ENCODE measurements around the gene FN3KRP.

FN3KRP gene

GRCh38 chr17:82709024-82709675 is 7.4 kb upstream of the FN3KRP start:
- H3K4me1 Mint-ChIP-seq = peaks cover 4% of the 10 kb centered on the region
- no peak overlapping the region for H3K4me3 Mint-ChIP-seq
- H3K27ac Mint-ChIP-seq = no peak overlapping the region
- CTCF ChIA-PET = no interaction called here
- peaks cover 24% of the 10 kb centered on the region for H3K27me3 Mint-ChIP-seq
- no peaks in the 10 kb centered on the region for H3K9me3 Mint-ChIP-seq
- no peak for DNase-seq
- no peaks in the 10 kb centered on the region for H3K36me3 Mint-ChIP-seq

- CTCF ChIA-PET = no interaction called here
- Mint-ChIP-seq H3K4me3 (no peak overlapping the region), H3K27me3 (peaks cover 21% of the 10 kb centered on the region), H3K9me3 (no peaks in the 10 kb centered on the region), H3K36me3 (no peaks in the 10 kb centered on the region), H3K27ac (no peak overlapping the region), H3K4me1 (peaks cover 4% of the 10 kb centered on the region)
- DNase-seq = no peak
These were observed 6.6 kb upstream of the FN3KRP start for GRCh38 chr17:82709676-82710498.

GRCh38 chr17:82710499-82711232 is 5.8 kb upstream of the FN3KRP start:
- CTCF ChIA-PET = no interaction called here
- Mint-ChIP-seq H3K27me3 (peaks cover 20% of the 10 kb centered on the region), H3K9me3 (no peaks in the 10 kb centered on the region), H3K27ac (no peak overlapping the region), H3K4me1 (peaks cover 6% of the 10 kb centered on the region), H3K36me3 (no peaks in the 10 kb centered on the region), H3K4me3 (no peak overlapping the region)
- DNase-seq = no peak

GRCh38 chr17:82713071-82713723 is 3.3 kb upstream of the FN3KRP start:
- Mint-ChIP-seq H3K27me3 (peaks cover 20% of the 10 kb centered on the region), H3K9me3 (no peaks in the 10 kb centered on the region), H3K4me3 (no peak overlapping the region), H3K4me1 (peaks cover 22% of the 10 kb centered on the region), H3K36me3 (peaks cover 5% of the 10 kb centered on the region), H3K27ac (no peak overlapping the region)
- DNase-seq = no peak
- CTCF ChIA-PET = interaction anchor here (1.0 kb wide), 1 partner anchor 36 kb away, joined by 4 read pairs; no protein-coding TSS in a partner anchor

- H3K27me3 Mint-ChIP-seq = no peaks in the 10 kb centered on the region
- peaks cover 38% of the 10 kb centered on the region for H3K36me3 Mint-ChIP-seq
- H3K9me3 Mint-ChIP-seq = no peaks in the 10 kb centered on the region
- CTCF ChIA-PET = no interaction called here
- peaks cover 25% of the 10 kb centered on the region for H3K4me1 Mint-ChIP-seq
- no peak overlapping the region for H3K4me3 Mint-ChIP-seq
- H3K27ac Mint-ChIP-seq = no peak overlapping the region
- DNase-seq = no peak
These were observed 2.6 kb downstream of the FN3KRP start for GRCh38 chr17:82718986-82719685.

- peaks cover 38% of the 10 kb centered on the region for H3K36me3 Mint-ChIP-seq
These were observed 3.7 kb downstream of the FN3KRP start for GRCh38 chr17:82720204-82720603.

GRCh38 chr17:82722341-82723013 is 6.0 kb downstream of the FN3KRP start:
- Mint-ChIP-seq H3K36me3 (peaks cover 46% of the 10 kb centered on the region), H3K4me1 (peaks cover 11% of the 10 kb centered on the region), H3K4me3 (no peak overlapping the region), H3K27ac (no peak overlapping the region), H3K27me3 (no peaks in the 10 kb centered on the region), H3K9me3 (no peaks in the 10 kb centered on the region)
- CTCF ChIA-PET = no interaction called here
- DNase-seq = no peak

More at GRCh38 chr17:82720204-82720603, 3.7 kb downstream of the FN3KRP start:
- Mint-ChIP-seq H3K9me3 (no peaks in the 10 kb centered on the region), H3K4me3 (no peak overlapping the region), H3K27ac (no peak overlapping the region), H3K27me3 (no peaks in the 10 kb centered on the region), H3K4me1 (peaks cover 25% of the 10 kb centered on the region)
- DNase-seq = no peak
- CTCF ChIA-PET = no interaction called here

- DNase-seq = no peak
- Mint-ChIP-seq H3K4me1 (peaks cover 5% of the 10 kb centered on the region), H3K27me3 (no peaks in the 10 kb centered on the region), H3K36me3 (peaks cover 46% of the 10 kb centered on the region), H3K4me3 (no peak overlapping the region), H3K9me3 (no peaks in the 10 kb centered on the region), H3K27ac (no peak overlapping the region)
- CTCF ChIA-PET = no interaction called here
These were observed 6.8 kb downstream of the FN3KRP start for GRCh38 chr17:82723169-82723807.

GRCh38 chr17:82726427-82726826 is 9.9 kb downstream of the FN3KRP start:
- CTCF ChIA-PET = no interaction called here
- no peak overlapping the region for H3K4me3 Mint-ChIP-seq

GRCh38 chr17:82729479-82730260 is 13.2 kb downstream of the FN3KRP start:
- CTCF ChIA-PET = no interaction called here
- DNase-seq = no peak
- H3K27me3 Mint-ChIP-seq = no peaks in the 10 kb centered on the region
- H3K27ac Mint-ChIP-seq = no peak overlapping the region
- peaks cover 34% of the 10 kb centered on the region for H3K36me3 Mint-ChIP-seq
- no peaks in the 10 kb centered on the region for H3K4me1 Mint-ChIP-seq
- peaks cover 8% of the 10 kb centered on the region for H3K9me3 Mint-ChIP-seq
- H3K4me3 Mint-ChIP-seq = no peak overlapping the region

More at GRCh38 chr17:82726427-82726826, 9.9 kb downstream of the FN3KRP start:
- no peak for DNase-seq
- Mint-ChIP-seq H3K9me3 (no peaks in the 10 kb centered on the region), H3K27me3 (no peaks in the 10 kb centered on the region), H3K4me1 (no peaks in the 10 kb centered on the region), H3K27ac (no peak overlapping the region), H3K36me3 (peaks cover 36% of the 10 kb centered on the region)

GRCh38 chr17:82732118-82732743 is 15.7 kb downstream of the FN3KRP start:
- H3K4me3 Mint-ChIP-seq = no peak overlapping the region
- H3K27ac Mint-ChIP-seq = no peak overlapping the region
- H3K36me3 Mint-ChIP-seq = peaks cover 28% of the 10 kb centered on the region
- no peak for DNase-seq
- H3K4me1 Mint-ChIP-seq = peaks cover 4% of the 10 kb centered on the region
- peaks cover 10% of the 10 kb centered on the region for H3K27me3 Mint-ChIP-seq
- CTCF ChIA-PET = no interaction called here
- peaks cover 8% of the 10 kb centered on the region for H3K9me3 Mint-ChIP-seq

Data from activated naive CD4-positive, alpha-beta T cell treated with anti-CD3 and anti-CD28 coated beads, Interleukin-2, amount 10 ng/mL, durations not matched to agents 7 days and 5 days (primary cell).